Measurements from ENCODE around the gene TRPM4.

Gene TRPM4

GRCh38 chr19:49127674-49128544 is 29.7 kb upstream of the TRPM4 start (continued):
- TF ChIP-seq ZSCAN18 (tag by site-specific recombination; IDR thresholded peaks at IDR 0.05) (no peak), ZNF747 (tag by site-specific recombination; IDR thresholded peaks at IDR 0.05) (no peak), KLF17 (tag by site-specific recombination; IDR thresholded peaks at IDR 0.05) (no peak), ZNF157 (tag by site-specific recombination; IDR thresholded peaks at IDR 0.05) (no peak), ZEB2 (tag by site-specific recombination; IDR thresholded peaks at IDR 0.05) (no peak), ZNF449 (tag by site-specific recombination; IDR thresholded peaks at IDR 0.05) (peak; percentile 57; the same call in 1 of the 2 replicates), REPIN1 (tag by site-specific recombination; IDR thresholded peaks at IDR 0.05; ENCODE audit: low read depth) (no peak), MZF1 (tag by site-specific recombination; IDR thresholded peaks at IDR 0.05; ENCODE audit: borderline replicate concordance) (no peak), ZNF610 (tag by site-specific recombination; IDR thresholded peaks at IDR 0.05; ENCODE audit: borderline replicate concordance) (peak; percentile 61; the same call in 1 of the 2 replicates), ZNF248 (tag by site-specific recombination; IDR thresholded peaks at IDR 0.05) (no peak), ZNF521 (tag by site-specific recombination; IDR thresholded peaks at IDR 0.05) (no peak), ZNF335 (tag by site-specific recombination; conservative IDR thresholded peaks at IDR 0.05) (peak; percentile 68), TCF7L2 (IDR thresholded peaks at IDR 0.05; ENCODE audit: borderline replicate concordance, low read depth, low read length) (no peak), ZBTB11 (tag by site-specific recombination; conservative IDR thresholded peaks at IDR 0.05; ENCODE audit: low read depth) (no peak), ZNF580 (tag by site-specific recombination; IDR thresholded peaks at IDR 0.05) (no peak; the same call in 1 of the 2 replicates), ZBTB26 (tag by site-specific recombination; optimal IDR thresholded peaks at IDR 0.05) (peak; percentile 85), AEBP2 (tag by site-specific recombination; IDR thresholded peaks at IDR 0.05; ENCODE audit: borderline replicate concordance) (no peak), ZNF701 (tag by site-specific recombination; IDR thresholded peaks at IDR 0.05) (no peak), ZNF501 (tag by site-specific recombination; IDR thresholded peaks at IDR 0.05) (peak; percentile 22; the same call in 1 of the 2 replicates), ZNF664 (tag by site-specific recombination; IDR thresholded peaks at IDR 0.05) (no peak), ZNF26 (tag by site-specific recombination; IDR thresholded peaks at IDR 0.05) (no peak), GLIS2 (tag by site-specific recombination; IDR thresholded peaks at IDR 0.05) (no peak), ZNF366 (tag by site-specific recombination; conservative IDR thresholded peaks at IDR 0.05) (peak; percentile 59), ZNF645 (tag by site-specific recombination; IDR thresholded peaks at IDR 0.05) (no peak), ZNF140 (tag by site-specific recombination; IDR thresholded peaks at IDR 0.05) (no peak)

Measured in HEK293 (cell line).